GM19438 (cell line): Measurements from ENCODE around the gene MPPED1.

Source experiments
- ATAC-seq: cut with Tn5 transposase; IDR thresholded peaks from one replicate; pipeline ENCODE4 v1.9.1; 2021; ENCODE audit warnings: low read depth; ENCODE audit not compliant: unreplicated experiment

Gene MPPED1

DNA sequence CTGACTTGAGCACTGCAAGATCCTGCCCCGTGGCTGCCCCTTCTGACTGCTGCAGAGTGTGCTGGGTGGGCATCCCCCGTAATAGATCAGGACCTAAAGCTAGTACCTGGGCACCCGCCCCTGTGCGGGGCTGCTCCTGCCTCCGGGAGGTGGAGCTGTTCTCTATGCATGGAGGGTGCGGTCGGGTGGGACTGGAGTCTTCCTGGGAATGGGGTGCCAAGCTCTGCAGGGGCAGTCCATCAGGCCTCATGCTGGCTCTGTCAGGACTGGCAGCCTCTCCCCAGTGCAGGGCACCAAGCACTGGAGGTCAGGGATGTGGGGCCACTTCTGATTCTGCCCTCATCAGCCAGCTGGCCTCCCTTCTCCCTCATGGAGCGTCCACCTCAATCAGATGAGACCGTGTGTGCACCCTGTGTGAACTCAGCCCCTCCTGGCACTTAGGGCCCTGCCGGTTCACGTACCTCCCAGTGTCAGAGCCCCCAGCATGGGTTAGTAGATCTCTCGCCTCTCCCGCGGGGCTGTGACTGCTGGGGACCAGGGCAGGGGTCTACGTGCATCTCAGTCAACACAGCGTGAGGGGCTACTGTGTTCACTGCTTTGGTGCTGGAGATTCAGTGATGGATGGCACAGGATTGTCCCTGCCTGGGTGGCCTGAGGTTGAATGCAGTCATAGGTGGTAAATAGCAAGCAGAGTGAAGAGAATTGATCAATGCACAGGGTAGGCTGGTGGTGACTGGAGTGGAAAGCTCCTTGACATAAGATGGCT lies 30.8 kb downstream of the MPPED1 start:
- no peak for ATAC-seq

DNA sequence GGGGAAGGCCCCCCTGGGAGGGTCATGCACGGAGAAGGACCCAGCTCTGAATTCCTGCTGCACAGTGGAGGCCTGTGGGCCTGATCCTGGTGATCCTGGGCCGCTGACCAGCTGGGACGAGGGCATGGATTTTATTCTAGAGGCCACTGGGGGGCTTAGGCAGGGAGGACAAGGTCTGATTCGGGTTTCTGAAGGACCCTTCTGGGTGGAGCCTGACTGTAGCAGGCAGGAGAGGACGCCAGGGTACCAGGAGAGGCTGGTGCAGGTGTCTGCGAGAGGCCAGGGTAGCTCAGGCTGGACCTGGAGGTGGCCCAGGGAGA lies 31.3 kb downstream of the MPPED1 start:
- ATAC-seq: no peak

DNA sequence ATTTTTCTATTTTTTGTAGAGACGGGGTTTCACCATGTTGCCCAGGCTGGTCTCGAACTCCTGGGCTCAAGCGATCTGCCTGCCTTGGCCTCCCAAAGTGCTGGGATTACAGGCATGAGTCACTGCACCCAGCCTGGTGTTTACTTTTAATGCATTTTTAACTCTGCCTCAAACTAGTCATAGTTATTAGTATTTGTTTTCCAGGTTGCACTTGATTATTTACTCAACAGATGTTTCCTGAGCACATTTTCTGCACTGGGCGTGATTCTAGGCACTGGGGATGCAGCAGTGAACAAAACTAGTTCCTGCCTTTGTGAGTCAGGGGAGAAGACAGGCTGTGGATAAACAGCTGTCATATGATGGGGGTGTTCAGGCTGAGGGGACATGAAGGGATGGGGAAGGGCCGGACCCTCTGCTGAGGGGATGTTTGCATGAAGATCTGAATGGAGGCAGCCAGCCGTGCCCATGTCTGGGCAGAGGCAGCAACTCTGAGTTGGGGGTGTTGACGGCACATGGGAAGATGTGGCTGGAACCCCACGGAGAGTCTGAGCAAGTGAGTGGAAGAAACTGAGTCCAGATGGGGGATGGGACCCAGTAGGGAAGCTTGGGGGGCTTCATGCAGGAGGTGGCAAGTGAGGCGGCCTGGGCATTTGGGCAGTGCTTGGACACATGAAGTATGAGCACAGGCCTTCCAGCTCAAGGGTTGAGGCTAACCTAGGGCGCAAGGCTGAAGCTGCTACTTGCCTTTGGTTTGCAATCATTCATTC lies 34.4 kb downstream of the MPPED1 start:
- no peak for ATAC-seq

DNA sequence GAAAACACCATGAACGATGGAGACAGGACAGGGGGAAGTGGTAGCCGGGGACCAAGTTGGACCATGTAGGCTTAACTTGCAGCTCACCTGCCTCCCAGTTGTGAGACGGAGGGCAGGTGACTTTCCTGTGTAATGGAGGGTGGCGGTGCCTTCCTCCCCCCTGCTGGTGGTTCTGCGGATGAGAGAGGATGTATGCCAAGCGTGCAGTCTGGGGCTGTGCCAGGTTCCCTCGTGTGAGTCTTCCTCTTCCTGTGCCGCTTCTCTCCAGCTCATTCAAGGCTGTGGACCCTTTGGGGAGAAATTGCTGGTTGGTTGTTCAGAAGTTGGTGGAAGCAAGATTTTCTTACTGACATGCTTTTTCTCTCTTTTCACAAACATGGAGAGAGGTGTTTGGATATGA lies 35.1 kb downstream of the MPPED1 start:
- ATAC-seq: no peak

DNA sequence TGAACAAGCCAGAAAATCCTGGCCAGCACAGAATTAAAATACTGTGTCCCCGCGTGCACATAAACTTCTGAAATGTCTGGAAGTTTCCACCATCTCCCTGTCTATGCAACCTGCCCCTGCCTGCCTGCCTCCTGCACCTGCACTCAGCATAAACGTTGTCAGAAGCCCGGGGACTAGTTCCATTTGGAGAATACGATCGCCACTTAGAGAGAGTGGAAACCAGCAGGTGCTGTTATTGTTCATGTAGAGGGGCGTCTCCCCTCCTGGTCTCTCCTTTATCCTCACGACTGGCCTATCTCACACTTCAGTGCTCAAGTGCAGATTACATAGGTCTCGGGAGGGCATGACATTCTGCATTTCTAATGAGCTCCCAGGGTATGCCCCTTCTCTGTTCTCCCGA lies 35.6 kb downstream of the MPPED1 start:
- no peak for ATAC-seq

DNA sequence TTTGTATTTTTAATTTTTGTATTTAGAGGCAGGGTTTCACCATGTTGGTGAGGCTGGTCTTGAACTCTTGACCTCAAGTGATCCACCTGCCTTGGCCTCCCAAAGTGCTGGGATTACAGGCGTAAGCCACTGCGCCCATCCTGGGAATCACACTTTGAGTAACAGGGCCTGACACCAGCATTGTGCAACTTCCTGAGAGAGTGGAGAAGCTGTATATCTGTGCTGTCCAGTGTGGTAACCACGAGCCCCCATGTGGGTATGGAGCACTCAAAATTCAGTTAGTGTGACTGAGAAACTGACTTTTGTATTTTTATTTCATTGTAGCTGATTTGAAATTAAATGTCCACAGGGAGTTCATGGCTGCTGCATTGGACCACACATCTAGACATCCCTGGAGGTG lies 36.2 kb downstream of the MPPED1 start:
- no peak for ATAC-seq

DNA sequence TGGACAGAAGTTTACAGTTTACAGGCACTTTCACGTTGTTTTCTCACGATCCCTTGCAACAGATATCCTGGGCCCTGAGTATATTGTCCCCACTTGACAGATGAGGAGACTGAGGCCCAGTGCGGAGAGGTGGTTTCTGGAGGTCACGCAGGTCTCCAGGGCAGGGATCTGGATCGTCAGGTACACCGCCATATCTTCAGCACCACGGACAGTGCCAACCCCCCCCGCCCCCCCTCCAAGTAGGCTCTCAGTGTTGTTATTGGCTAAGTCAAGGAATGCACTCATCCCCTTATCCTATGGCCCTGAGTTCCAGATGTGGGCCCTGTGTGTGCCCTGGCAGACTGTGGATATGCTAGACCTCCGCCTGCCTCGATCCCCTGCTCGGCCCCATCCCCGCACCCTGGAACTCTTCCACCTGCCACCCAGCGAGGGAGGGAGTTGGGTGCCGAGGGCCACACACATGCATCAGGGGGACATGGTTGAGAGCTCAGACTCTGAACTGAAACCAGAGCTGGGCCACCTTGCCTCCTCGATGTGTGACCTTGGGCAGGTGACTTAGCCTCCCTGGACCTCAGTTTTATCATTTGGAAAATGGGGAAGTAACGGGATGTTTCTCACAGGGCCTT lies 37.5 kb downstream of the MPPED1 start:
- ATAC-seq: no peak

DNA sequence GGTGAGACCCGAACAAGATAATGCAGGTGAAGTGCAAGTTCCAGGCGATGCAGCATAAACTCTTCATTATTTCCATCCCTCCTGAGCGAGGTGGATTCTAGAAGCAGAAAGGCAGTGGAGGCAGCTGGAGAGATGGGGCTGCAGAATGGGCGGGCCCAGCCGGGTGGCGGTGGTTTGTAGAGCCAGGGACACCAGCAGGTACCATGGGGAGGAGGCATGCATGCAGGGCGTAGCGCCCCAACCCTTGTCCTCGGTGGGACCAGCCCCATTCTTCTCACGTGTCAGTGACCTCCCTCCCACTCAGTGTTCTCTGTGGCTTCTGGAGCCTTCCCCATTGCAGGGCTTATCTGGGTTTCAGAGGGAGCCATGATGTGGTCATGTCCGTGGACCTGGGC lies 38.0 kb downstream of the MPPED1 start:
- ATAC-seq: no peak

DNA sequence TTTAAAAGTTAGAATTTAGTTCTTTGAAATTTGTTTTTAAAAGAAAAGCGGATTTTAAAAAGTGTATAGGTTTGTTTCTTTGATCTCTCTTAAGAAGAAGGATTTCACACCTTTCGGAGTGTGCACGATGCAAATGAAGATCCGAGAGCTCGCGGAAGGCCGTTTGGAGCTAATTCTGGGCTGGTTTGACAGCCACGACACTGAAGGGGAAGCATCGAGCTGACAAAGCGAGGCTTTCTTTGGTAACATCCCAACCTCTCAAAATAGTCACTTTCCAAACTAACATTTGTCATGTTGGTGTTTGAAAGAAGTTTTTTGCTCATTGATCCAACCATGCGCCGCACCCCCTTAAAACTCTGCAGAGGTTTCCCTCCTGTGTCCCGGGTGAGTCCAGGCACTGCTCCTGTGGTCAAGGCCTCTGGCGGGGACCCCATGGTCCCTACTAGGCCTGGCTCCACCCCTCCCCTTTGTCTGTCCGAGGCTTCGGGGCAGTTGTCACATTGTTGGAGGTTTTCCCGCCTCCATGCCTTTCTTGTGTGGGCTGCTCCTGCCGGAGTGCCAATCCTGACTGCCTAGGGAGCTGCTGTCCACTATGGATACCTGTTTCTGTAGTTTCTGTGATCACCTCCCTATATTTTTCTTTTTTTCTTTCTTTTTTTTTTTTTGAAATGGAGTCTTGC lies 39.7 kb downstream of the MPPED1 start:
- ATAC-seq: no peak

DNA sequence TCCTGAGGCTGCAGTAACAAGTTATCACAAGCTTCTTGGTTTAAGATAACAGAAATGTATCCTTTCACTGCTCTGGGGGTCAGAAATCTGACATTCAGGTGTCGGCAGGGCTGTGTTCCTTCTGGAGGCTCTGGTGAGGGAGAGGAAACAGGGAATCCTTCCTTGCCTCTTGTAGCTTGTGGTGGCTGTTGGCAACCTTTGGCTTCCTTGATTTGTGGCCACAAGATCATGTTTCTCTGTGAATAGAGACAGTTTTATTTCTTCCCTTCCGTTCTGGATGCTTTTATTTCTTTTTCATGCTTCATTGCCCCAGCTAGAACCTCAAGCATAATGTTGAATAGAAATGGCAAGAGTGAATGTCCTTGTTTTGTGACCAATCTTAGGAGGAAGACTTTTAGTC lies 44.0 kb downstream of the MPPED1 start:
- ATAC-seq: no peak

DNA sequence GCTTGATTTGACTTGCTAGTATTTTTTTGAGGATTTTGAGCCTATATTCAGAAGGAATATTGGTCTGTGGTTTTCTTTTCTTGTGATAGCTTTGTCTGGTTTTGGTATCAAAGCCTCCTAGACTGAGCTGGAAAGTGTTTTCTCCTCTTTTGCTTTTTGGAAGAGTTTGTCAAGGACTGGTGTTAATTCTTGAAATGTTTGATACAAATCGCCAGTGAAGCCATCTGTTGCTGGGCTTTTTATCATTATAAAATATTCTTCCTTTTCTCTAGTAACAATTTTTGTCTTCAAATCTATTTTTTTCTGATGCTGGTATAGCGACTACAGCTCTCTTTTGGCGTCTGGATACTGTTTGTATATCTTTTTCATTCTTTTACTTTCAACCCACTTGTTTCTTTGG lies 45.2 kb downstream of the MPPED1 start:
- no peak for ATAC-seq

DNA sequence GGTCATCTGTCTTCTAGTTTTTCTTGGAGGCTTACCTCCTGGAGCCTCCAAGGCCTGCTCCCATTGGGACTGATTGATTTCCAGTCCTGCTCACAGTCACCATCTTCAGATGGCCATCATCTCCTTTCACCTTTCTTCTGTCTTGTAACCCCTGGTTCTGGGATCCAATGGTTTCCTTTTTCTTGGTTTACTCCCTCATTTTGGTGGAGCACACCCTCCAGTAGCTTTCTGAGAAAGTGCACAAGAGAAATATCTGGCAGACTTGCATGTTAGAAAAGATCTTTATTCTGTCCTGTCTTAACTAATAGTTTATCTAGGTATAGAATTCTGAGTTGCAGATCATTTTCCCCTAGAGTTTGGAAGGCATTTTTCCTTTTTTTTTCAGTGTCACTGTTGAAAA lies 50.9 kb downstream of the MPPED1 start:
- ATAC-seq: no peak

DNA sequence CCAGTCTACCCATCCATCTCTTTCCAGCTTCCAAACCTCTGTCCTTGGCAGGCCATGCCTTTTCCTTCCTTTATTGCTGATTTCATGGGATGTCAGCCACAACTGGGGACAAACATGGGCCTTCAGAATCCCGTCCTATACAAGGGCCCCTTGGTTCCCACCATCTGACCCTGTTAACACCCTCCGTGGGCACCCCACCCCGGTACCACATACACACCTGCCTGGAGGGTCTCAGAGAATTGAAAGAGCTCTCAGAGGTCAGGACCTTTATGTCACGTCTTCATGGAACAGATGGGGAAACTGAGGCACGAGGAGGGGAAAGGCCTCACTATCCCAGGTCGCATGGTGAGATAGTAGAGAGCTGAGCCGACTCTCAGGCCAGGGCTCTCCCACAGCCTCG lies 53.0 kb downstream of the MPPED1 start:
- no peak for ATAC-seq

DNA sequence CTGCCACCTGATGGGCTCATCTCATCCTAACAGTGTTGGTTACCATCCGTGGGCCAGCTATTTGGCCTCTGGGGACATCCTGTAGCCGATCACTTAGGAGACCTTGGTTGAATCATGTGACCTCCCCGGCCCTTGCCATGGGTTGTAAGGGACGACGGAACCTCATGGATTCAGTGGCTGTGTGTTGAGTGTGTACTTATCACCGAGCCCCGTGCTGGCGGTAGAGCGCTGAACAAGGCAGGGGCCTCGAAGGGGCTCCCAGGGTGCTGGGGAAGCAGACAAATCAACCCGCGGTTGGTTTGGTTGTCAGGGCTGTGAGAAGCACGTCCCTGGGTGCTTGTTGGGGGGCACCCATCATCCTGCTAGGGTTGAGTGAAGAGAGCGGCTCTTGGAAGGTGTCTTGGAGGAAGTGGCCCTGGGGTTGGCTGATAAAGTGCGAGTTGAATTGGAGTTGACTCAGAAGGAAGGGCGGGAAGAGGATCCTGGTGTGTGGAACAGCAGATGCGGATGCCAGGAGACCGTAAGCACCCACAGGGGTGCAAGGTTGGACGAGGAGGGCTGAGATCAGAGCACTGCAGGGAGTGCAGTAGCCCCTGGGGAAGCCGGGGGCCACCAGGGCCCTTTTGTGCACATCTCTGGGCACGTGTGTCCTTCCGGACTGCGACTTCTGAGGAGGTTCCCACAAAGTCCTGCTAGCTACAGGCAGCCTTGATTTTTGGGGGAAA lies 53.6 kb downstream of the MPPED1 start:
- no peak for ATAC-seq

DNA sequence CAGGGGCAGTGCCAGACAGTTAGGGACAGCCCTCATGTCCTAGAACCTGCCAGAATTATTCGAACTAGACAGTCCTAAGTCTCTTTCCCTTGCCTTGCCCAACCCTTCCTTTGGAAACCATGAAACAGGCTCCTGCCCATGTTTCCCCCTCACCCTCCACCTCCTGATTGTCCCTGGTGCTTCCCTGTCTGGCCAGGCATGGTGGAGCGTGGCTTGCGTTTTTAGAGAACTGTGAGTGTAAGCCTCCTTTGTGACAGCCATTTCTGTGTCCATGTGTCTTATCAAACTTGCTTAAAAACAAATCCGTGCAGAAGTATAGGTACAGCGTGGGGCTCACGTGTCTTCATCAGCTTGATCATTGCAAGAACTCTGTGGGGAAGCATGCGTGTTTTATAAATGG lies 54.9 kb downstream of the MPPED1 start:
- no peak for ATAC-seq

DNA sequence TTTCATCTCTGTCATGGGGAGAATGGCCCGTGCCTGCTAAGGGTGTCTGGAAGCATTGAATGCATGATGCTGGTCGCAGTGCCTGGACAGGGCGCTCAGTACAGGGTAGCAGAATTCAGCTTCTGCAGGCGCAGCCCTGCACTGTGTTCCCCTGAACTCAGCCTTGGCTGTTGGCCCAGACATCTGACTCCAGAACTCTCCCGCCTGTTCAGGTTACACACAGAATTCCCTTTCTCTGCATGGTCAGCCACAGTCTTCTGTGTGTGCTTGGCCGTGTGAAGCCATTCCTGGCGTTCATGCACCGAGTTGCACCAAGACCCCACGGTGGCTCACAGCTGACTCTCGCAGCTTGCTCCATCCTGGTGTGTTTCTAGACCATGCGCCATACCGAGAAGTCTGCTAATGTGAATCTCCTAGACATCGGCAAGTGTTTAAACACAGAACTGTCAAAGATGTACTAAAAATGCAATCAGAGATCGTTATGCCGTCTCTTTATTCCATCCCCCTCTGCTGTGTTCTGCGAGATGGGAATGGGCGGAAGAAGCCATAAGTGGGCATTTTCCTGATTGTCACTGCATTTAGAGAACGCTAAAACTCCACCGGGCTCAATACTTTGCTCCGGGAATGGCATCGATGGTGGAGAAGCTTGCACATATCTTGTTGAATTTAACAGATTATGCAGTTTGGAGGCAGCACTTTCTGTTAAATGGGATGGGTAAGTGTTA lies 55.6 kb downstream of the MPPED1 start:
- no peak for ATAC-seq

DNA sequence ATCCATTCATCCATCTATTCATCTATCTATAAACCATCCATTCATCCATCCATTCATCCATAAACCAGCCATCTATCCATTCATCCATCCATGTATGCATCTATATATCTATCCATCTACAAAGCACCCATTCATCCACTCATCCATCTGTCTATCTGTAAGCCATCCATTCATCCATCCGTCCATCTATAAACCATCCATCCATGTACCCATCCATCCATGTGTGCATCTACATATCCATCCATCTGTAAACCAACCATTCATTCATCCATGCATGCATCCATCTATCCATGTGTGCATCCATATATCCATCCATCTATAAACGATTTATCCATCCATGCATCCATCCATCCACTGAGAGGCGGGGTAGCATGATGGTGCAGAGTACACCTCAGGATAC lies 58.4 kb downstream of the MPPED1 start:
- no peak for ATAC-seq

DNA sequence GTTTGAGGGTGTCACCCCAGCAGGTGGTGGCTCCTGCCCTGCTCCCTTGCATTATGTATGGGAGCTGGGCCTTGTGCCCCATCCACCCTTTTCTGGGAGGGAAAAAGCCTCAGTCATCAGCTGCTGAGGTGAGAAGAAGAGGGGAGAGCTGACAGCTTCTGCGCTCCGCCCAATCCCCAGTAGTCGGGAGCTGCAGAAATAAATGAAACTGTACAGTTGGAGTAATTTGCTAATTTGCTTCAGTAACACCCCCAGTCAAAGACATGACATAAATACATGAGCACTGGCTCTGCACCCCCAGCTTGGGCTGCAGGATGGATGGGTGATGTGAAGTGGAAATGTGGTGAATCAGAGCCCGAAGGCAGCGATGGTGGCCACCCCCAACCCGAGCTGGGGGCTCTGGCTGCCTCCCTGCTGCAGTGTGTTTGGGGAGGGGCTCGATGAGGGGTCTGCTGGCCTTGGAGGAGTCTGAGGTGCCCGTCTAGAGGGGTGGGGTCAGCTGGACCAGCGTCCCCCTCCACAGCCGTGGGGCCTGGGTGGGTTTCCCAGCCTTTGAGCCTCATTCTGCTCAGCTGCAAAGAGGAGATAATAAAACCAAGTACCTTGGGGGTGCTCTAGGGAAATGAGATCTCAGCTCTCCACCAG lies 59.2 kb downstream of the MPPED1 start:
- ATAC-seq: no peak

DNA sequence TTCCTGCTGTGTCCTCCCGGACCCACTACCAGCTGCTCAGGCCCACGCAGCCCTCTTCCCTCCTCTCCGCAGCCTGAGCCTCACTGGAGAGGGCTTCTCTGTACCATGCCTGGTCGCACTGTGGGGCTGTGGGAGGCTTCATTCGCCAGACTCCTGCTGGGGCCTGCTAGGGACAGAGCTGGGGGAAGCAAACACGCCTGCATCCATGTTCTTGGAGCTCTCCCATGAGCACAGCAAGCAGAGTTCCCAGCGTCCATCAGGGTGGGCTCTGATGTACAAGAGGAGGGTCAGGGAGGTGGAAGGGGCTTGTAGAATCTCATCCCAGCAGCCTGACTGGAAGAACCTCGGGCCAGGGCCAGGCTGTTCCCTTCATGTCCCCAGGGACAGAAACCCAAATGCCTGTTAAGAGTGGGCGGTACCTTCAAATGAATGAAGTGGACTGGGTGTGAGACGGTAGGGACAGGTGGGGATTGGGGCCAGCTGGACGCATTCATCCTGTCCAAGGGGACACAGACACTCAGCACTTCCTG lies 59.9 kb downstream of the MPPED1 start:
- no peak for ATAC-seq
